ENCODE results near the gene EPB41L4A.
A peak's percentile ranks its signal among the peaks of the same experiment; 100 is the strongest.
"Not testable (repeated sequence)": the region's sequence is repeated elsewhere in the genome, so short reads cannot be mapped to it uniquely, and the experiment has no call there.

Gene EPB41L4A

GRCh38 chr5:112419164-112419985 lies at the start of gene EPB41L4A:
TSS of gene EPB41L4A (minus strand) at chr5:112419277. CDS start at chr5:112419039, 238 bp downstream.
- peak; percentile 9 for DNase-seq

- DNase-seq, result no peak
Observed at GRCh38 chr5:112467485-112467884, 48.4 kb upstream of the EPB41L4A start.

DNA sequence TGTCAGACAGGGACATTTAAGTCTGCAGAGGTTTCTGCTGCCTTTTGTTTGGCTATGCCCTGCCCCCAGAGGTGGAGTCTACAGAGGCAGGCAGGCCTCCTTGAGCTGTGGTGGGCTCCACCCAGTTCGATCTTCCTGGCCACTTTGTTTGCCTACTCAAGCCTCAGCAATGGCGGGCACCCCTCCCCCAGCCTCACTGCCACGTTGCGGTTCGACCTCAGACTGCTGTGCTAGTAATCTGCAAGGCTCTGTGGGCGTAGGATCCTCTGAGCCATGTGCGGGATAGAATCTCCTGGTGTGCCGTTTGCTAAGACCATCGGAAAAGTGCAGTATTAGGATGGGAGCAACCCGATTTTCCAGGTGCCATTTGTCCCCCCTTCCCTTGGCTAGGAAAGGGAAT lies 47.2 kb upstream of the EPB41L4A start:
- DNase-seq, result not testable (repeated sequence)

DNA sequence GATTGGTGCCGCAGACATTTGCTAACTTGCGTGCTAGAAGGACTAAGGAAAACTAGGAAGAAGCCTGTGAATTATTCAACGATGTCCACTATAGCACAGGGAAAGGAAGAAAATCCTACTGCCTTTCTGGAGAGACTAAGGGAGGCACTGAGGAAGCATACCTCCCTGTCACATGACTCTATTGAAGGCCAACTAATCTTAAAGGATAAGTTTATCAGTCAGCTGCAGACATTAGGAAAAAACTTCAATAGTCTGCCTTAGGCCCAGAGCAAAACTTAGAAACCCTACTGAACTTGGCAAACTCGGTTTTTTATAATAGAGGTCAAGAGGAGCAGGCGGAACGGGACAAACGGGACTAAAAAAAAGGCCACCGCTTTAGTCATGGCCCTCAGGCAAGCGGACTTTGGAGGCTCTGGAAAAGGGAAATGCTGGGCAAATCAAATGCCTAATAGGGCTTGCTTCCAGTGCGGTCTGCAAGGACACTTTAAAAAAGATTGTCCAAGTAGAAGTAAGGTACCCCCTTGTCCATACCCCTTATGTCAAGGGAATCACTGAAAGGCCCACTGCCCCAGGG lies 28.2 kb upstream of the EPB41L4A start:
- DNase-seq, result not testable (repeated sequence)

GRCh38 chr5:112445626-112446350 lies 26.7 kb upstream of the EPB41L4A start:
- no peak for DNase-seq

- not testable (repeated sequence) for DNase-seq
Observed at GRCh38 chr5:112443932-112444331, 24.9 kb upstream of the EPB41L4A start.

- DNase-seq, result no peak
Observed at GRCh38 chr5:112440031-112440430, 21.0 kb upstream of the EPB41L4A start.

DNA sequence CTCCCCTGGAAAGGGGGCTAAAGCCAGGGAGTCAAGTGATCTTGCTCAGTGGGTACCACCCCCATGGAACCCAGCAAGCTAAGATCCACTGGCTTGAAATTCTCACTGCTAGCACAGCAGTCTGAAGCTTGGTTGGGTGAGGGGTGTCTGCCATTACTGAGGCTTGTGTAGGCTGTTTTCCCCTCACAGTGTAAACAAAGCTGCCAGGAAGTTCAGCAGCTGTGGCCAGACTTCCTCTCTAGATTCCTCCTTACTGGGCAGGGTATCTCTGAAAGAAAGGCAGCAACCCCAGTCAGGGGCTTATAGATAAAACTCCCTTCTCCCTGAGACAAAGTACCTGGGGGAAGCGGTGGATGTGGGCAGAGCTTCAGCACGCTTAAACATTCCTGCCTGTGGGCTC lies 17.1 kb upstream of the EPB41L4A start:
- no peak for DNase-seq

- DNase-seq, result no peak
Observed at GRCh38 chr5:112434641-112435040, 15.6 kb upstream of the EPB41L4A start.

DNA sequence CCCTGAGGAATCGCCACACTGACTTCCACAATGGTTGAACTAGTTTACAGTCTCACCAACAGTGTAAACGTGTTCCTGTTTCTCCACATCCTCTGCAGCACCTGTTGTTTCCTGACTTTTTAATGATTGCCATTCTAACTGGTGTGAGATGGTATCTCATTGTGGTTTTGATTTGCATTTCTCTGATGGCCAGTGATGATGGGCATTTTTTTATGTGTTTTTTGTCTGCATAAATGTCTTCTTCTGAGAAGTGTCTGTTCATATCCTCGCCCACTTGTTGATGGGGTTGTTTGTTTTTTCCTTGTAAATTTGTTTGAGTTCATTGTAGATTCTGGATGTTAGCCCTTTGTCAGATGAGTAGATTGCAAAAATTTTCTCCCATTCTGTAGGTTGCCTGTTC lies 7.1 kb upstream of the EPB41L4A start:
- not testable (repeated sequence) for DNase-seq

GRCh38 chr5:112419986-112420864 lies 1.1 kb upstream of the EPB41L4A start:
- DNase-seq, result peak; percentile 79

GRCh38 chr5:112418659-112419163 lies 366 bp downstream of the EPB41L4A start:
- DNase-seq, result no peak

- peak; percentile 12 for DNase-seq
Observed at GRCh38 chr5:112417931-112418658, 982 bp downstream of the EPB41L4A start.

DNA sequence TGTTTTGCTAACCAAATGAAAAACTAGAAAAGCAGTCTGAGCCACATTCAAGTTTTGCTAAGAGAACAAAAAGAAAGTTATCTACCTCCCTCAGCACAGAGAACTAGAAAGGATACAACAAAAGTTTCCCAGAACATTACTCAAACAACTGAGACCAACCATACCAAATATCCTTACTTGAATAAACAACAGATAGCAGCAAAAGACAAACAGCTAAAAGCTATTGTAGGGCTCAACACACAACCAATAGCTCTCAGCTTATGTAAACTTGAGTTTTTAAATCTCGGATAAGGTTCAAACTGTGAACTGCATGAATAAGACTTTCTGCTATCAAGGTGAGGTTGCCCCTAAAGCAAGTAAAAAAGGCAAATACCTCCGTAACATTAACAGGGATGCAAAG lies 3.5 kb downstream of the EPB41L4A start:
- no peak for DNase-seq

- DNase-seq, result no peak
Observed at GRCh38 chr5:112413611-112414010, 5.5 kb downstream of the EPB41L4A start.

DNA sequence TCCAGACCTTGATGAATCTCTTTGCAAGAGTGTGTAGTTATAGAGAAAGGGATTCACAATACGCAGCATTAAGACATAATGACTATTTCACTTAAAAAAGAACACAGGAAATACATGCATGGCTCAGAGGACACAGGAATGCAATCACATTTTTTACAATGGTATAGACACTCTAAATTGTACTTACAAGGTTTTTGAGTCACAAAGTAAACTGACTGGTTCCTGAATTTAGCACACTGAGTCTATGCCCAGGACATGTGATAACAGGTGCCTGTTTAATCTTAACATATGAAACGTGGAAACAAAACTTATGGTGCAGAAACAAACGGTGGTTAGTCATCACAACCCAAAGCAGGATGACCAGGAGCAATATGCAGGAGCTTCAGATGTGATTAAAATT lies 6.7 kb downstream of the EPB41L4A start:
- DNase-seq, result no peak

DNA sequence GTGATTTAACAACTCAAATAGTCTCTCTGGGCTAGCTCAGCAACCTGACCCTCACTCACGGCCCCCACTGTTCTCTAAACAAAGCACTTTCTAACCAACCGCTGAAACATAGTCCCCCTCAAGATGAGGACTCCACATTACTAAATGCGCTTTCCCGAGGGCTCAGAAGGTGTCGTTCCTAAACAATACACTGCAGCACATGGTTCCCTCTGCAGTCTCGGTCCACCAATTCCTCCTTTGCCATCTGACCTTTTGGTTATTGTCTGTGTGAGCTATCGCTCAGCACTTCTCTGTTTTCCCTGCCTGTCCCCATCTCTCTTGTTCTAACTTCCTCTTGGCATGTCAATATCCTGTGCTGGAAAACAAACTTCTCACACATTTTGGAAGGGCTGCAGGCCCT lies 7.2 kb downstream of the EPB41L4A start:
- no peak for DNase-seq

- no peak for DNase-seq
Observed at GRCh38 chr5:112407666-112408065, 11.4 kb downstream of the EPB41L4A start.

GRCh38 chr5:112407240-112407639 lies 11.8 kb downstream of the EPB41L4A start:
- DNase-seq, result no peak

DNA sequence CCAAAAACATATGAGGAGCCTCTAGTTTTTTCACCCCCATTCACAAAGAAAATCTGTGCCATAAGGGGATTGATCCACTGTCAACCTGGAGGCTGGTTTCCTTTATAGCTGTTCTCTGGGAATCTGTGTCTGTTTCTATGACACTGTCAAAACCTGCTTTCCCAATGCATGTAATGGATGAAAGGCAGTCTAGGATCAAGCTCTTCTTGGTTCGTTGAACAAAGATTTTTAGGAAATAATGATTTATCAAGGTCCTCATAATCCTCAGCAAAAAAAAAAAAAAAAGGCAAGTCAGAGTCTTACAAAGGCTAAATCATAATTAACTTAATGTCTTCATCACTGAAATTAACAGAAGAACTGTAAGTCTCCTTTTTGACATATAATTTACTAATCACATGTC lies 16.0 kb downstream of the EPB41L4A start:
- no peak for DNase-seq

DNA sequence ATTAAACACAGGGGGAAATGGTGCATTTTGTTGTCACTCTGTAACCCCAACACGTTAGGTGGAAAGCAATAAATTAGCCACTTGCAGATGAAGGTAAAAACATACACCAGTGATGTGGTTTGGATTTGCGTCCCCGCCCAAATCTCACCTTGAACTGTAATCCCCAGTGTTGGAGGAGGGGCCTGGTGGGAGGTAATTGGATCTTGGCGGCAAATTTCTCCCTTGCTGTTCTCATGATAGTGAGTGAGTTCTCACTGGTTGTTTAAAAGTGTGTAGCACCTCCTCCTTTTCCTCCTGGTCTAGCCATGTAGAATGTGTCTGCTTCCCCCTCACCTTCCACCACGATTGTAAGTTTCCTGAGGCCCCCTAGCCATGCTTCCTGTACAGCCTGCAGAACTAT lies 17.2 kb downstream of the EPB41L4A start:
- DNase-seq, result no peak

- no peak for DNase-seq
Observed at GRCh38 chr5:112397690-112398089, 21.4 kb downstream of the EPB41L4A start.

Data from RPMI8226 (cell line).